Thymus (tissue), 11 donors: Measurements from ENCODE around the gene SEC63. TPM values are rescaled to one million over a fixed set of nuclear protein-coding genes. Genes with fewer than 3 reads are reported as not detected.
"Not testable (repeated sequence)": the region's sequence is repeated elsewhere in the genome, so short reads cannot be mapped to it uniquely, and the experiment has no call there.

ENCODE experiments used
- DNase-seq, 9 donors: peaks; one replicate each; pipeline ENCODE4 v3.0.0-alpha.2; 2013; ENCODE audit warnings: low spot score in 9 of 9, low read depth in 6 of 9, missing footprints in 1 of 9
- H3K27ac ChIP-seq, 2 donors: one replicate each; pipeline ENCODE4 v1.5.1; 2013; ENCODE audit warnings: control low read depth in 1 of 2, low read depth in 1 of 2, low read length in 1 of 2, mild to moderate bottlenecking in 1 of 2, moderate library complexity in 1 of 2
- H3K27me3 ChIP-seq, 2 donors: one replicate each; pipeline ENCODE4 v1.5.1; 2013; ENCODE audit warnings: low read length in 1 of 2; ENCODE audit not compliant: control insufficient read depth in 2 of 2, insufficient read depth in 1 of 2
- H3K36me3 ChIP-seq, 2 donors: one replicate each; pipeline ENCODE4 v1.5.1; 2013; ENCODE audit warnings: low read length in 1 of 2, mild to moderate bottlenecking in 1 of 2, moderate library complexity in 1 of 2; ENCODE audit not compliant: control insufficient read depth in 2 of 2, insufficient read depth in 2 of 2
- H3K4me1 ChIP-seq, 2 donors: one replicate each; pipeline ENCODE4 v1.5.1; 2013; ENCODE audit warnings: low read length in 2 of 2; ENCODE audit not compliant: control insufficient read depth in 2 of 2, insufficient read depth in 2 of 2
- H3K4me3 ChIP-seq, 2 donors: one replicate each; pipeline ENCODE4 v1.5.1; 2013; ENCODE audit warnings: low read length in 2 of 2, control low read depth in 1 of 2, mild to moderate bottlenecking in 1 of 2
- H3K9me3 ChIP-seq, 2 donors: one replicate each; pipeline ENCODE4 v1.5.1; 2013; ENCODE audit warnings: low read length in 1 of 2, mild to moderate bottlenecking in 1 of 2; ENCODE audit not compliant: control insufficient read depth in 2 of 2, insufficient read depth in 1 of 2
- WGBS: extraction: QIAGEN DNeasy Blood & Tissue Kit; methylation state at CpG from one replicate; pipeline ENCODE4 v1.1.7; 2013; 5-methylcytosine and 5-hydroxymethylcytosine counted together
- polyA plus RNA-seq: library from polyadenylated mRNA; stranded (reverse); fragments of 200-250 nt; gene quantifications from one replicate; pipeline ENCODE4 v1.2.3, GENCODE V29; 2013
- total RNA-seq: library from RNA; stranded (reverse); fragments of 120-200 nt; gene quantifications from one replicate; pipeline ENCODE4 v1.2.4, GENCODE V29; 2013
- donor health status: healthy.

SEC63 gene
- total and polyA plus RNA-seq, 2 donors, result 10.2 to 50.6 TPM

DNA sequence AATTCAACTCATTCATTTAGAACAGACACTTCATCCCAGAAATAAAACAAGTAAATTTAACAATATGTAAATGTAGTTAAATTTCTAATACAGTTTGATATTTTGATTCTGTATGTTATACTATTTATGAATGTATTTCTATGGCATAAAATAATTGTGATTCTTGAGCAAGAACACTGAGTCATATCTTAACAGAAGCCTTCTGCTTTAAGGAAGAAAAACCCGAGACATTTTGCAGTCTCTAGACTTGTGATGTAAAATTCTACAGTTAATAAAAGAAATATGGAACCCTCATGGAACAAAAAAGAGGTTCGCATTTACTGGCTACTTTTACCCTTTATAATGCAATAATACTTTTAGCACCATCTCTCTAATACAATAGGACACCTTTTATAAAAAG lies 86.0 kb downstream of the SEC63 start:
- WGBS, result 96% methylated on average over 2 of the region's 2 CpGs
- Histone ChIP-seq H3K27me3 (no peaks in the 10 kb centered on the region), H3K27ac (no peak overlapping the region), H3K36me3 (peaks cover 8 to 40% of the 10 kb centered on the region in 2 donors), H3K4me1 (no peaks in the 10 kb centered on the region), H3K4me3 (no peak overlapping the region), H3K9me3 (no peaks in the 10 kb centered on the region)
- DNase-seq, result no peak

DNA sequence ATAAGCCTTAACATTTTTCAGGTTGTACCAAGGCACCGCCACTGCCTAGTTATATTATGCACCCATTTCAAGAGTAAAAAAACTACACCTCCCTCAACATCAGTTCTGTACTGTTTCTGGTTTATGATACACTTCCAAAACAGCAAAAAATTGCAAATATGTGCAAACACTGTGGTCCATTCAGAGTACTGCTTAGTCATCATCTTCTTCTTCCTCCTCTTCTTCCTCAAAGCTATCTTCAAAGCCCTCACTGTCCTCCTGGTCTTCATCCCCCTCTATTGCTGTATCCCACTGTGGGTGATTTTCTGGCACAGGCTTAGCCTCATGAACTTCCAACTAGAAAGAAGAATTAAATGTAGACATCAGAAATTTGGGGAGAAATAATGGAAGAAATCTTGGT lies 86.5 kb downstream of the SEC63 start:
- not testable (repeated sequence) for H3K27me3 ChIP-seq, DNase-seq, H3K9me3 ChIP-seq, H3K4me1 ChIP-seq, H3K4me3 ChIP-seq, H3K27ac ChIP-seq
- 97% methylated on average over 1 of the region's 1 CpG for WGBS
- H3K36me3 ChIP-seq, result peaks cover 8 to 40% of the 10 kb centered on the region in 2 donors

DNA sequence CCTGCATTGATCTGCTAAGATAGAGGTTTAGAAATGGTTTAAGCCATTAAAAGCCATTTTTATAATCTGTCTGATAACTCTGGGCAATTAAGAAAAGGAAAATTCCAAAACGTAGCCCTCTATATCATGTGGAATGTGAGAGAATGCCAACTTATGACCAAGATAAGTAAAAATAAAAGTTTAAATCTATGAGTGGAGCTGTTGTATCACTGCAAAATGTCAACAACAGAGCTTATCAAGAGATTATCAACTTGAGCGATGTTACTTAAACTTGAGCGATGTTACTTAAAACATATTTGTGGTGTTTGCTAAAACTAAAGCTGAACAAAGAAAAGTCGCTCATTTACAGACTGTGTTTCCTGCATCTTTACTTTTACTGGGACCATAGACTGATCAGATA lies 87.0 kb downstream of the SEC63 start:
- no peaks in the 10 kb centered on the region for H3K27me3 ChIP-seq
- H3K27ac ChIP-seq, result no peak overlapping the region
- DNase-seq, result no peak
- H3K4me1 ChIP-seq, result no peaks in the 10 kb centered on the region
- peaks cover 8 to 40% of the 10 kb centered on the region in 2 donors for H3K36me3 ChIP-seq
- H3K9me3 ChIP-seq, result no peaks in the 10 kb centered on the region
- H3K4me3 ChIP-seq, result no peak overlapping the region
- 98% methylated on average over 4 of the region's 4 CpGs for WGBS

DNA sequence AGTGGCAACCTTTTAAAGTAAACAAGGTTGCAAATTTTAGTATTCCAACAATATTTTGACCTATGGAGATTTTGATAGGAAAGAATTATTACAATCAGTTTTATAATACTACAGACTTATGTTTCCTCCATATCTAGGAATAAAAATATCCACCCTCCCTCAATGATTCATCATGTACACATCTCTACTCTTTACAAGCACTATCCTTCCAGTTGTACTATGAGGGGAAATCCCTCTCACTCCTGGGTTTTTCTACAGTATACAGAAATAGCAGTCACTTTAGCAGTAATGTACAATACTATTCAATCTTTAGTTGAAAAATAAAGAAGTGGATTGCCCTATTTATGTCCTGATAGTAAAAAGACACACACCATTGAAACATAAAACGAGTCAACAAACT lies 87.6 kb downstream of the SEC63 start:
- DNase-seq, result no peak
- Histone ChIP-seq H3K4me3 (no peak overlapping the region), H3K27ac (no peak overlapping the region), H3K27me3 (no peaks in the 10 kb centered on the region), H3K9me3 (no peaks in the 10 kb centered on the region), H3K4me1 (no peaks in the 10 kb centered on the region), H3K36me3 (peaks cover 8 to 37% of the 10 kb centered on the region in 2 donors)
- WGBS, result 92% methylated on average over 1 of the region's 1 CpG

DNA sequence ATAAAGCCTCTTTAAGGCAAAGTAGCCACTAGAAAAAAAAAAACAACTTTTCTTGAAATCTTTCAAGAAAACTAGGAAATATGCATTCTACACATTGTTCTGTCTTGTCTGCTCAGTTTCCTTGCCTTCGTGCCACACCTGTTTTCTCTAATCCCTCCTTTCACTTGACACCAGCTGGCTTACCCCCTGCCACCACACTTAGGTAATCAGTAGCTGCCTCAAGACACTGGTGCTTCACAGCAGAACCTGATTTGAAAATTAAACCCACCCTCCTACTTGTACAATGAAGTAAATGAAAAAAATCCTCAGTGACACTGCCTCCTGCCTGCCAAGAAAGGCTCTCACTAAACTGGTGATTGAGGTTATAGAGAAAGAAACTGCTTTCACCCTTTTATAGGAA lies 88.1 kb downstream of the SEC63 start:
- H3K27me3 ChIP-seq, result no peaks in the 10 kb centered on the region
- DNase-seq, result peak in 1 of 9 donors; percentile 11
- peaks cover 8 to 32% of the 10 kb centered on the region in 2 donors for H3K36me3 ChIP-seq
- WGBS, result 0% methylated on average over 1 of the region's 1 CpG
- no peak overlapping the region for H3K27ac ChIP-seq
- H3K4me1 ChIP-seq, result no peaks in the 10 kb centered on the region
- H3K4me3 ChIP-seq, result no peak overlapping the region
- H3K9me3 ChIP-seq, result no peaks in the 10 kb centered on the region

DNA sequence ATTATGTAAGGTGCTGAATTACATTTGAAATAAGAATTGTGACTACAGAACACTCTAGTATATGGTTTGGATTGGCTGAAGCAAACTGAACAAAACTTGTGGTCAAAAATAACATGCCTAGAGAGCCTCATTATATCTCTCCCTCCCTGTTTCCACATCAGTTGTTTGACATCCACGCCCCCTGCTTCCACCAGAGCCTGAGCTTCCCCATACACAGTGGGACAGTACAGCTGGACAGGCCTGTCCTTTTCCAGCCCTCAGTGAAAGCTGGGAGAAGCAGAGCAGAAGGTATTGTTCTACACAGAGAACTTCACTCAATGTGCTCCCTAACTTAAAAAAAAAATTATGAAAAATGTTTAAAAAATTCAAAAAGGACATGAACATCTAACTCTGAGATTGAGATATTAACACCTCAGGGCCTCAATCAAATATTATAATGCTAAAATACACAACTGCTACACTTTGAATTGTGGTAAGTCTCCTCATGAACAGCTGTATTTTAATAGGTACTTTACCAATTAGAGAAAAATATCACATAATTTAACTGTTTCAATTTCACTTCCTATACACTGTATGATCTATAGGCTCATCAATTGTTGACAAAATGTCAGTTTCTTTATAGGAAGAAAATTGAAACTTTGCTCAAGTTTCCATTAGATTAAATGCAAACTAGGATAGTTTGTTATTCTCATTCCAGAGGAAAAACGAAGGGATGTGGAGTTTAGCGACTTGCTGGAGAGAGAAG lies 89.0 kb downstream of the SEC63 start:
- Histone ChIP-seq H3K4me1 (no peaks in the 10 kb centered on the region), H3K27me3 (no peaks in the 10 kb centered on the region), H3K9me3 (no peaks in the 10 kb centered on the region), H3K27ac (no peak overlapping the region), H3K36me3 (peaks cover 8 to 29% of the 10 kb centered on the region in 2 donors), H3K4me3 (no peak overlapping the region)
- WGBS, result 65% methylated on average over 3 of the region's 3 CpGs
- DNase-seq, result no peak

DNA sequence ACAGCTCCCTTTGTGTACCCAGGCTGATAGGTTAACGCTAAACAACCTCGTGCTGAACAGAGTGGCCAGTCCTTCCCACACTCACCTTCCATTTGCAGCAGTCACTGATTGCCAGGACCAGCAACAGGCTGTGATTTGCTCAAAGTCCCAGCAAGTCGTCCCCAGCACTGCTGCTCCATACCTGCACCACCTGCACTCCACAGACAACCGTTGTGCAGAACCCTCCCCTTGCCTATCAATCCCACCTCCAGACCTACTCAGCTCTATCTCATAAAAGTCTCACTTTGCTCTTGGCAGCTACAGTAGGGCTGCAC lies 90.7 kb downstream of the SEC63 start:
- no peak overlapping the region for H3K4me3 ChIP-seq
- no peaks in the 10 kb centered on the region for H3K4me1 ChIP-seq
- 59% methylated on average over 4 of the region's 4 CpGs for WGBS
- H3K27ac ChIP-seq, result no peak overlapping the region
- H3K36me3 ChIP-seq, result peaks cover 8 to 22% of the 10 kb centered on the region in 2 donors
- DNase-seq, result no peak
- H3K9me3 ChIP-seq, result no peaks in the 10 kb centered on the region
- no peaks in the 10 kb centered on the region for H3K27me3 ChIP-seq

DNA sequence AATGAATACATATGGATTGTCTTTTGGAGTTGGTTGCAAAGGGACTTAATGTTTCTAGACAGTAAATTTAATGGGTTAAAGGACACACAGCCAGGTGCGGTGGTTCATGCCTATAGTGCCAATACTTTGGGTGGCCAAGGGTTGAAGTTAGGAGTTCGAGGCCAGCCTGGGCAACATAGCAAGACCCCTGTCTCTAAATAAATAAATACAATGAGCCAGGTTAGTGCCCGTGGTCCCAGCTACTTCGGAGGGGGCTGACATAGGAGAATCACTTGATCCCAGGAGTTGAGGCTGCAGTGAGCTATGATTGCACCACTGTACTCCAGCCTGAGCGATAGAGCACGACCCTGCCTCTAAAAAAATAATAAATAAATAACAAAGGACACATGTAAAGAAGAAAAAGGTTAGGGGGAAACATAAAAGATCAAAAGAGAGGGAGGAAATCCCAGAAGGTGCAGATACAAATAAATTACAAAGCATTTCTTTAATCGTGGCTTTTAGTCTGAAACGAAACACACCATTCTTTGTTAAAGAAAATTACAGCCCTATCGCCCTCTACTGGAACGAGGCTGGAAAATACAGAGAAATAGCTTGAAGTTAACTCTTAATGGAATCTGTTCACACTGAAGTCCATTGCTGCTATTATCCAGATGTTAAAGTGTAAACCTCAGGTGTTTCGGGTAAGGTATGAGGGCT lies 91.3 kb downstream of the SEC63 start:
- Histone ChIP-seq H3K36me3 (peaks cover 8 to 19% of the 10 kb centered on the region in 2 donors), H3K4me1 (no peaks in the 10 kb centered on the region), H3K9me3 (no peaks in the 10 kb centered on the region), H3K27ac (no peak overlapping the region), H3K27me3 (no peaks in the 10 kb centered on the region), H3K4me3 (no peak overlapping the region)
- DNase-seq, result peak in 8 of 9 donors; percentile 23 to 78 (median 38)
- 56% methylated on average over 11 of the region's 11 CpGs for WGBS

DNA sequence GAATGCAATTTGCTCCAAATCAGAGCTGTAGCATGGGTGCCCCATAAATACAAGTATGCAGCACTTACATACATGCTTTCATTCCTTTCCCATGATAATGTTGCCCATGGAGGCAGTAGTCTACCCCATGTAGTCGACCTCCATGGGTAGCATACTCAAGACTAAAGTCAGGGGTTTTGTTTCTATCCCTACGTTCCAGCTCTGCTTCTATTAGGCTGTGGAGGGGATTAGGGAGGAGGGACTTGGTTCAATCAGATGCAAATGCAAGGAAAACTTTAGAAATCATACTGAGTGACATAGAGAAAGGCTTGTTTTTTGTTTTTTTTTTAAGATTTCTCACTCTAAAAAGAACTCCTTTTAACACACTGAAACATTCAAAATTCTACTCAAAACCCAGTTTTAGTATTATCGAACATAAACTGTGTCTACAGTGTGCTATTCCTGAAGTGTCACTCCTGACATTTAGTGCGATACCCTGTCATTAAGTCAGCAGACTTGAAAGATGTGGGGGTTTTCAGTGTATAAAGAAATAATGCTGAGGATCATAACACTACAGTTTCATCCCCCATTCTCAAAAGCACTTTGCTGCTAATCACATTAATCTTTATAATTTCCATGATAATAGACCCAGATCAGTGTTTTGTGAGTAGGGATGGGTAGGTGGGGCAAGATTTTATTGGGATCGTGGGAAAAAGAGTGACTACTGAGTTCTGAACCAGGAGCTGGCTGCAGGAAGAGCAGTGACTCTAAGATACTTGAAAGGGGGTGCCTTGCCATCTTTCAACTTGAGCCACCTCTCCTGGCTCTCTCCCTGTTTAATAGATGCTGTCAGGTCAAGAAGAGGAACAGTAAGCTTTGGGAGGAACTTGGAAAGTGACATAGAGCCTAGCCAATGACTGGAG lies 93.5 kb downstream of the SEC63 start:
- Histone ChIP-seq H3K4me1 (no peaks in the 10 kb centered on the region), H3K27me3 (no peaks in the 10 kb centered on the region), H3K4me3 (no peak overlapping the region), H3K27ac (no peak overlapping the region), H3K9me3 (no peaks in the 10 kb centered on the region), H3K36me3 (peaks cover 0 to 6% of the 10 kb centered on the region in 2 donors)
- 85% methylated on average over 5 of the region's 5 CpGs for WGBS
- DNase-seq, result no peak
